Kidney epithelial cell (primary cell): ENCODE data around the gene BICDL2. TPM values are rescaled to one million over a fixed set of nuclear protein-coding genes. Genes with fewer than 3 reads are reported as not detected.

Experiments used
- DNase-seq: peaks from one replicate; pipeline ENCODE4 v3.0.0-alpha.2; 2010; ENCODE audit warnings: low read depth
- H3K27me3 ChIP-seq: 2 replicates; pipeline ENCODE4 v1.6.0; 2011; ENCODE audit warnings: low read length; ENCODE audit not compliant: control insufficient read depth, insufficient read depth
- H3K36me3 ChIP-seq: 2 replicates; pipeline ENCODE4 v1.5.1; 2011; ENCODE audit warnings: low read length; ENCODE audit not compliant: control insufficient read depth, insufficient read depth
- H3K4me3 ChIP-seq: 2 replicates; pipeline ENCODE4 v1.5.1; 2011; ENCODE audit warnings: low read depth, mild to moderate bottlenecking, control low read depth, low read length
- CTCF ChIP-seq: IDR thresholded peaks from 2 replicates; pipeline ENCODE4 v1.5.1; 2011; ENCODE audit warnings: mild to moderate bottlenecking, moderate library complexity, low read length, control low read depth, inconsistent platforms; ENCODE audit not compliant: insufficient read depth, poor library complexity, severe bottlenecking
- total RNA-seq: library from RNA; depleted of rRNA; stranded (reverse); fragments of >200 nt; gene quantifications from 2 replicates; pipeline ENCODE4 v1.2.3, GENCODE V29; 2015

The BICDL2 gene
- total RNA-seq, 1 donor from 2014 or later, result 9.2 TPM

- Histone ChIP-seq H3K36me3 (peaks cover 4% of the 10 kb centered on the region), H3K4me3 (no peak overlapping the region), H3K27me3 (peaks cover 38% of the 10 kb centered on the region)
- no peak for TF ChIP-seq CTCF
- DNase-seq, result no peak
Observed at GRCh38 chr16:3027489-3027795, 9.3 kb downstream of the BICDL2 start.

GRCh38 chr16:3026609-3027488, 9.9 kb downstream of the BICDL2 start:
- no peak for TF ChIP-seq CTCF
- peaks cover 4% of the 10 kb centered on the region for H3K36me3 ChIP-seq
- H3K27me3 ChIP-seq, result peaks cover 33% of the 10 kb centered on the region
- no peak overlapping the region for H3K4me3 ChIP-seq
- no peak for DNase-seq

- Histone ChIP-seq H3K4me3 (no peak overlapping the region), H3K36me3 (peaks cover 4% of the 10 kb centered on the region), H3K27me3 (peaks cover 27% of the 10 kb centered on the region)
- no peak for DNase-seq
- TF ChIP-seq CTCF, result no peak
Observed at GRCh38 chr16:3026003-3026378, 10.8 kb downstream of the BICDL2 start.

- no peak for TF ChIP-seq CTCF
- no peak for DNase-seq
- Histone ChIP-seq H3K27me3 (peaks cover 20% of the 10 kb centered on the region), H3K36me3 (peaks cover 4% of the 10 kb centered on the region), H3K4me3 (no peak overlapping the region)
Observed at GRCh38 chr16:3025032-3026002, 11.4 kb downstream of the BICDL2 start.

- TF ChIP-seq CTCF, result no peak
- Histone ChIP-seq H3K4me3 (peak within 1 kb of the TSS; percentile 60), H3K36me3 (peaks cover 4% of the 10 kb centered on the region), H3K27me3 (peaks cover 6% of the 10 kb centered on the region)
- DNase-seq, result peak; percentile 93
Observed at GRCh38 chr16:3023669-3024478, 12.9 kb downstream of the BICDL2 start, which contains the start of the genes HCFC1R1 and THOC6. Gene HCFC1R1 (minus strand): TSS chr16:3023942. CDS start chr16:3023941, 1 bp downstream. Gene THOC6 (plus strand): TSS chr16:3024035. CDS start chr16:3024327, 292 bp downstream.
